GM23338 (cell line): ENCODE measurements around the gene RBM17. TPM values are rescaled to one million over a fixed set of nuclear protein-coding genes. Genes with fewer than 3 reads are reported as not detected.

Experiments
- ATAC-seq: fragments of 200-7000 bp; cut with Tn5 transposase; 3 replicates; pipeline ENCODE4 v1.9.1; 2020
- DNase-seq: peaks from one replicate; pipeline ENCODE4 v3.0.0-alpha.2; 2015; ENCODE audit warnings: low spot score
- H2AFZ ChIP-seq: fragments of 200-600 bp; sonication (generic); 2 replicates; pipeline ENCODE4 v1.8.0; 2016; ENCODE audit warnings: antibody characterized with exemption, mild to moderate bottlenecking, moderate library complexity
- H3F3A ChIP-seq: fragments of 200-600 bp; sonication (generic); replicated peaks from 2 replicates; pipeline ENCODE4 v1.8.0; 2017; ENCODE audit warnings: antibody characterized with exemption, mixed run types, low read depth
- H3K27ac ChIP-seq: fragments of 200-600 bp; sonication (generic); 2 replicates; pipeline ENCODE4 v1.6.1; 2016; ENCODE audit warnings: low read depth
- H3K27me3 ChIP-seq: fragments of 200-600 bp; sonication (generic); 2 replicates; pipeline ENCODE4 v1.8.0; 2016; ENCODE audit warnings: mild to moderate bottlenecking, mixed run types, moderate library complexity; ENCODE audit not compliant: insufficient read depth
- H3K36me3 ChIP-seq: fragments of 200-600 bp; sonication (generic); 2 replicates; pipeline ENCODE4 v1.8.0; 2016; ENCODE audit warnings: mild to moderate bottlenecking; ENCODE audit not compliant: insufficient read depth
- H3K4me1 ChIP-seq: fragments of 200-600 bp; sonication (generic); 2 replicates; pipeline ENCODE4 v1.8.0; 2016; ENCODE audit warnings: mild to moderate bottlenecking, moderate library complexity; ENCODE audit not compliant: insufficient read depth
- H3K4me2 ChIP-seq: fragments of 200-600 bp; sonication (generic); 2 replicates; pipeline ENCODE4 v1.7.1; 2017; ENCODE audit warnings: mixed run types
- H3K4me3 ChIP-seq: fragments of 200-600 bp; sonication (generic); 2 replicates; pipeline ENCODE4 v1.6.1; 2016; ENCODE audit warnings: mixed run types
- H3K79me2 ChIP-seq: fragments of 200-600 bp; sonication (generic); replicated peaks from 2 replicates; pipeline ENCODE4 v1.8.0; 2017; ENCODE audit warnings: mild to moderate bottlenecking; ENCODE audit not compliant: insufficient read depth
- H3K9me2 ChIP-seq: fragments of 200-600 bp; sonication (generic); 2 replicates; pipeline ENCODE4 v1.8.0; 2017; ENCODE audit not compliant: insufficient read depth
- H4K20me1 ChIP-seq: fragments of 200-600 bp; sonication (generic); replicated peaks from 2 replicates; pipeline ENCODE4 v1.8.0; 2017; ENCODE audit warnings: mild to moderate bottlenecking; ENCODE audit not compliant: insufficient read depth
- H3K27ac Mint-ChIP-seq: 2 replicates; pipeline ENCODE4 v1.8.0; 2020; ENCODE audit warnings: inconsistent platforms, mild to moderate bottlenecking, moderate library complexity, mixed read lengths
- H3K27me3 Mint-ChIP-seq: 3 replicates; pipeline ENCODE4 v1.8.0; 2022; ENCODE audit warnings: low read depth, mild to moderate bottlenecking, moderate library complexity, mixed read lengths, inconsistent platforms; ENCODE audit not compliant: insufficient read depth, poor library complexity
- H3K36me3 Mint-ChIP-seq: 3 replicates; pipeline ENCODE4 v1.8.0; 2021; ENCODE audit warnings: low read depth, mild to moderate bottlenecking, inconsistent platforms, moderate library complexity, mixed read lengths
- H3K4me1 Mint-ChIP-seq: 3 replicates; pipeline ENCODE4 v1.8.0; 2020; ENCODE audit warnings: mild to moderate bottlenecking, inconsistent platforms, mixed read lengths
- H3K4me3 Mint-ChIP-seq: 3 replicates; pipeline ENCODE4 v1.8.0; 2021; ENCODE audit warnings: moderate library complexity, mild to moderate bottlenecking, inconsistent platforms, mixed read lengths
- H3K9me3 Mint-ChIP-seq: 3 replicates; pipeline ENCODE4 v1.8.0; 2020; ENCODE audit warnings: moderate library complexity, mild to moderate bottlenecking, inconsistent platforms, mixed read lengths
- CREB1 ChIP-seq: fragments of 250-450 bp; sonication (Bioruptor Pico); IDR thresholded peaks from 2 replicates; pipeline ENCODE4 v1.5.0; 2020; ENCODE audit warnings: low read depth, mild to moderate bottlenecking, moderate library complexity
- CTCF ChIP-seq, 2 experiments: fragments of 200-600 bp in 1 of 2; sonication (generic) in 1 of 2; conservative IDR thresholded peaks; 2 replicates each; pipeline versions ENCODE4 v1.5.1 to v1.6.1; 2016 to 2017; ENCODE audit warnings: antibody characterized with exemption in 2 of 2, low read depth in 2 of 2, mild to moderate bottlenecking in 2 of 2, moderate library complexity in 1 of 2
- ETS1 ChIP-seq: IDR thresholded peaks from 2 replicates; pipeline ENCODE4 v1.6.1; 2016; ENCODE audit warnings: antibody characterized with exemption
- EZH2 ChIP-seq: fragments of 200-600 bp; sonication (generic); IDR thresholded peaks from one replicate; pipeline ENCODE4 v1.8.0; 2017; ENCODE audit warnings: antibody characterized with exemption, mild to moderate bottlenecking, low read depth; ENCODE audit not compliant: unreplicated experiment
- EZH2phosphoT487 ChIP-seq: fragments of 200-600 bp; sonication (generic); IDR thresholded peaks from one replicate; pipeline ENCODE4 v1.8.1; 2018; ENCODE audit warnings: antibody characterized with exemption; ENCODE audit not compliant: unreplicated experiment
- JUNB ChIP-seq: IDR thresholded peaks from one replicate; pipeline ENCODE4 v1.6.1; 2016; ENCODE audit warnings: antibody characterized with exemption; ENCODE audit not compliant: unreplicated experiment
- NANOG ChIP-seq: IDR thresholded peaks from 2 replicates; pipeline ENCODE4 v1.6.1; 2016; ENCODE audit warnings: antibody characterized with exemption, borderline replicate concordance
- POLR2AphosphoS5 ChIP-seq: IDR thresholded peaks from 2 replicates; pipeline ENCODE4 v1.6.1; 2016; ENCODE audit warnings: antibody characterized with exemption, low read depth
- STAT1 ChIP-seq: IDR thresholded peaks from one replicate; pipeline ENCODE4 v1.6.1; 2016; ENCODE audit warnings: antibody characterized with exemption; ENCODE audit not compliant: unreplicated experiment
- ZNF114 ChIP-seq: fragments of 250-450 bp; sonication (Bioruptor Pico); IDR thresholded peaks from 2 replicates; pipeline ENCODE4 v1.5.0; 2020; ENCODE audit warnings: mild to moderate bottlenecking, moderate library complexity
- ZNF331 ChIP-seq: fragments of 250-450 bp; sonication (Bioruptor Pico); IDR thresholded peaks from 2 replicates; pipeline ENCODE4 v1.5.0; 2020; ENCODE audit warnings: low read depth, mild to moderate bottlenecking, moderate library complexity
- polyA plus RNA-seq: library from polyadenylated mRNA; unstranded; fragments of >200 nt; fragmentation: Nextera tagmentation; extraction: Ambion mirVana; gene quantifications from 2 replicates; pipeline ENCODE4 v1.2.1, GENCODE V29; 2016
- total RNA-seq: library from RNA; depleted of rRNA; stranded (reverse); fragments of >200 nt; shearing (Covaris generic); gene quantifications from 2 replicates; pipeline ENCODE4 v1.2.3, GENCODE V29; 2014
- TF ChIP-seq, protein P1 (sequence below): IDR thresholded peaks from one replicate; pipeline ENCODE4 v1.6.1; 2018; ENCODE audit warnings: antibody characterized with exemption; ENCODE audit not compliant: unreplicated experiment
- TF ChIP-seq, protein P2 (sequence below): fragments of 250-450 bp; sonication (Bioruptor Pico); IDR thresholded peaks from 2 replicates; pipeline ENCODE4 v1.5.0; 2020; ENCODE audit warnings: mild to moderate bottlenecking, moderate library complexity

Gene RBM17
- total and polyA plus RNA-seq, 2 experiments from 2014 or later, result 54.7 to 281 TPM

DNA sequence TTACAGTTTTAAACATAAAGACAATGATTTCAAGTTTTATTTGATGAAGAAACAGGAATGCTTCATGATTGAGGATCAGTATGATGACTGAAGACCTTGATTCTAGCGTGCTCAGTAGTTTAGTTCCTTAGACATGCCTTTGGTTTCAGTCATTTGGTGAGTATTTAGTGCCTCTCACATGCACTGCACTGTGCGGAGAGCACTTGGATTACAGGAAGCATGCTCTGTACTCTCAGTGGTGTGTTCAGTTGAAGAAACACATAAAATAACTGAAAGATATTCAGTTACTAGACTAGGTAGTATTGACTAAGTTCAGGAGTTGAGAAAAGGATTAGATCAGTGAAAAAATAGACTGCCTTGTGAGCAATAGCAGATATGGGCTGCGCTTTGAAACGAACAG is 25.5 kb downstream of the RBM17 start:
- Mint-ChIP-seq H3K27me3 (no peaks in the 10 kb centered on the region), H3K4me1 (peaks cover 8% of the 10 kb centered on the region), H3K9me3 (no peaks in the 10 kb centered on the region), H3K27ac (no peak overlapping the region), H3K36me3 (peaks cover 72% of the 10 kb centered on the region), H3K4me3 (no peak overlapping the region)
- Histone ChIP-seq H3K27me3 (no peaks in the 10 kb centered on the region), H3K79me2 (peaks cover 23% of the 10 kb centered on the region), H3K36me3 (peaks cover 56% of the 10 kb centered on the region), H4K20me1 (peaks cover 23% of the 10 kb centered on the region), H3K4me3 (no peak overlapping the region), H2AFZ (no peak overlapping the region), H3K4me1 (peaks cover 4% of the 10 kb centered on the region), H3K9me2 (no peaks in the 10 kb centered on the region), H3K4me2 (no peak overlapping the region), H3F3A (peaks cover 6% of the 10 kb centered on the region), H3K27ac (no peak overlapping the region)
- ATAC-seq (no peak), DNase-seq (no peak)
- TF ChIP-seq CTCF (conservative IDR thresholded peaks at IDR 0.05; ENCODE audit: low read depth in 2 of 2) (no peak), NANOG (no peak), EZH2phosphoT487 (no peak), ETS1 (no peak), EZH2 (no peak), POLR2AphosphoS5 (no peak), ZNF331 (CRISPR knock-in tag) (no peak), STAT1 (no peak), CREB1 (CRISPR knock-in tag) (no peak), ZNF114 (CRISPR knock-in tag) (no peak), JUNB (no peak)
- TF ChIP-seq, protein P1, sequence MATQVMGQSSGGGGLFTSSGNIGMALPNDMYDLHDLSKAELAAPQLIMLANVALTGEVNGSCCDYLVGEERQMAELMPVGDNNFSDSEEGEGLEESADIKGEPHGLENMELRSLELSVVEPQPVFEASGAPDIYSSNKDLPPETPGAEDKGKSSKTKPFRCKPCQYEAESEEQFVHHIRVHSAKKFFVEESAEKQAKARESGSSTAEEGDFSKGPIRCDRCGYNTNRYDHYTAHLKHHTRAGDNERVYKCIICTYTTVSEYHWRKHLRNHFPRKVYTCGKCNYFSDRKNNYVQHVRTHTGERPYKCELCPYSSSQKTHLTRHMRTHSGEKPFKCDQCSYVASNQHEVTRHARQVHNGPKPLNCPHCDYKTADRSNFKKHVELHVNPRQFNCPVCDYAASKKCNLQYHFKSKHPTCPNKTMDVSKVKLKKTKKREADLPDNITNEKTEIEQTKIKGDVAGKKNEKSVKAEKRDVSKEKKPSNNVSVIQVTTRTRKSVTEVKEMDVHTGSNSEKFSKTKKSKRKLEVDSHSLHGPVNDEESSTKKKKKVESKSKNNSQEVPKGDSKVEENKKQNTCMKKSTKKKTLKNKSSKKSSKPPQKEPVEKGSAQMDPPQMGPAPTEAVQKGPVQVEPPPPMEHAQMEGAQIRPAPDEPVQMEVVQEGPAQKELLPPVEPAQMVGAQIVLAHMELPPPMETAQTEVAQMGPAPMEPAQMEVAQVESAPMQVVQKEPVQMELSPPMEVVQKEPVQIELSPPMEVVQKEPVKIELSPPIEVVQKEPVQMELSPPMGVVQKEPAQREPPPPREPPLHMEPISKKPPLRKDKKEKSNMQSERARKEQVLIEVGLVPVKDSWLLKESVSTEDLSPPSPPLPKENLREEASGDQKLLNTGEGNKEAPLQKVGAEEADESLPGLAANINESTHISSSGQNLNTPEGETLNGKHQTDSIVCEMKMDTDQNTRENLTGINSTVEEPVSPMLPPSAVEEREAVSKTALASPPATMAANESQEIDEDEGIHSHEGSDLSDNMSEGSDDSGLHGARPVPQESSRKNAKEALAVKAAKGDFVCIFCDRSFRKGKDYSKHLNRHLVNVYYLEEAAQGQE, result no peak
- TF ChIP-seq, protein P2, sequence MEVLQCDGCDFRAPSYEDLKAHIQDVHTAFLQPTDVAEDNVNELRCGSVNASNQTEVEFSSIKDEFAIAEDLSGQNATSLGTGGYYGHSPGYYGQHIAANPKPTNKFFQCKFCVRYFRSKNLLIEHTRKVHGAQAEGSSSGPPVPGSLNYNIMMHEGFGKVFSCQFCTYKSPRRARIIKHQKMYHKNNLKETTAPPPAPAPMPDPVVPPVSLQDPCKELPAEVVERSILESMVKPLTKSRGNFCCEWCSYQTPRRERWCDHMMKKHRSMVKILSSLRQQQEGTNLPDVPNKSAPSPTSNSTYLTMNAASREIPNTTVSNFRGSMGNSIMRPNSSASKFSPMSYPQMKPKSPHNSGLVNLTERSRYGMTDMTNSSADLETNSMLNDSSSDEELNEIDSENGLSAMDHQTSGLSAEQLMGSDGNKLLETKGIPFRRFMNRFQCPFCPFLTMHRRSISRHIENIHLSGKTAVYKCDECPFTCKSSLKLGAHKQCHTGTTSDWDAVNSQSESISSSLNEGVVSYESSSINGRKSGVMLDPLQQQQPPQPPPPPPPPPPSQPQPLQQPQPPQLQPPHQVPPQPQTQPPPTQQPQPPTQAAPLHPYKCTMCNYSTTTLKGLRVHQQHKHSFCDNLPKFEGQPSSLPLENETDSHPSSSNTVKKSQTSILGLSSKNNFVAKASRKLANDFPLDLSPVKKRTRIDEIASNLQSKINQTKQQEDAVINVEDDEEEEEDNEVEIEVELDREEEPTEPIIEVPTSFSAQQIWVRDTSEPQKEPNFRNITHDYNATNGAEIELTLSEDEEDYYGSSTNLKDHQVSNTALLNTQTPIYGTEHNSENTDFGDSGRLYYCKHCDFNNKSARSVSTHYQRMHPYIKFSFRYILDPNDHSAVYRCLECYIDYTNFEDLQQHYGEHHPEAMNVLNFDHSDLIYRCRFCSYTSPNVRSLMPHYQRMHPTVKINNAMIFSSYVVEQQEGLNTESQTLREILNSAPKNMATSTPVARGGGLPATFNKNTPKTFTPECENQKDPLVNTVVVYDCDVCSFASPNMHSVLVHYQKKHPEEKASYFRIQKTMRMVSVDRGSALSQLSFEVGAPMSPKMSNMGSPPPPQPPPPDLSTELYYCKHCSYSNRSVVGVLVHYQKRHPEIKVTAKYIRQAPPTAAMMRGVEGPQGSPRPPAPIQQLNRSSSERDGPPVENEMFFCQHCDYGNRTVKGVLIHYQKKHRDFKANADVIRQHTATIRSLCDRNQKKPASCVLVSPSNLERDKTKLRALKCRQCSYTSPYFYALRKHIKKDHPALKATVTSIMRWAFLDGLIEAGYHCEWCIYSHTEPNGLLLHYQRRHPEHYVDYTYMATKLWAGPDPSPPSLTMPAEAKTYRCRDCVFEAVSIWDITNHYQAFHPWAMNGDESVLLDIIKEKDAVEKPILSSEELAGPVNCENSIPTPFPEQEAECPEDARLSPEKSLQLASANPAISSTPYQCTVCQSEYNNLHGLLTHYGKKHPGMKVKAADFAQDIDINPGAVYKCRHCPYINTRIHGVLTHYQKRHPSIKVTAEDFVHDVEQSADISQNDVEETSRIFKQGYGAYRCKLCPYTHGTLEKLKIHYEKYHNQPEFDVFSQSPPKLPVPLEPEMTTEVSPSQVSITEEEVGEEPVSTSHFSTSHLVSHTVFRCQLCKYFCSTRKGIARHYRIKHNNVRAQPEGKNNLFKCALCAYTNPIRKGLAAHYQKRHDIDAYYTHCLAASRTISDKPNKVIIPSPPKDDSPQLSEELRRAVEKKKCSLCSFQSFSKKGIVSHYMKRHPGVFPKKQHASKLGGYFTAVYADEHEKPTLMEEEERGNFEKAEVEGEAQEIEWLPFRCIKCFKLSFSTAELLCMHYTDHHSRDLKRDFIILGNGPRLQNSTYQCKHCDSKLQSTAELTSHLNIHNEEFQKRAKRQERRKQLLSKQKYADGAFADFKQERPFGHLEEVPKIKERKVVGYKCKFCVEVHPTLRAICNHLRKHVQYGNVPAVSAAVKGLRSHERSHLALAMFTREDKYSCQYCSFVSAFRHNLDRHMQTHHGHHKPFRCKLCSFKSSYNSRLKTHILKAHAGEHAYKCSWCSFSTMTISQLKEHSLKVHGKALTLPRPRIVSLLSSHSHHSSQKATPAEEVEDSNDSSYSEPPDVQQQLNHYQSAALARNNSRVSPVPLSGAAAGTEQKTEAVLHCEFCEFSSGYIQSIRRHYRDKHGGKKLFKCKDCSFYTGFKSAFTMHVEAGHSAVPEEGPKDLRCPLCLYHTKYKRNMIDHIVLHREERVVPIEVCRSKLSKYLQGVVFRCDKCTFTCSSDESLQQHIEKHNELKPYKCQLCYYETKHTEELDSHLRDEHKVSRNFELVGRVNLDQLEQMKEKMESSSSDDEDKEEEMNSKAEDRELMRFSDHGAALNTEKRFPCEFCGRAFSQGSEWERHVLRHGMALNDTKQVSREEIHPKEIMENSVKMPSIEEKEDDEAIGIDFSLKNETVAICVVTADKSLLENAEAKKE (CRISPR knock-in tag), result no peak
